Measurements from ENCODE around the gene PRRX2. TPM values are rescaled to one million over a fixed set of nuclear protein-coding genes. Genes with fewer than 3 reads are reported as not detected.

Gene PRRX2
- total and polyA plus RNA-seq, 2 donors (not counting 1 experiment from before 2014, with no cell fraction given), result not detected

GRCh38 chr9:129666575-129666974 is 1.1 kb downstream of the PRRX2 start:
- H3K27me3 ChIP-seq (replicated peaks in 1 of 4; ENCODE audit: control extremely low read depth in 1 of 4, control insufficient read depth in 3 of 4, insufficient read depth in 4 of 4, low read length in 3 of 4), result peaks cover 0 to 30% (median 5%) of the 10 kb centered on the region in 4 experiments
- intact Hi-C loops (cut with micrococcal nuclease), result no loop called here
- H3K4me1 ChIP-seq (ENCODE audit: control insufficient read depth in 2 of 2, insufficient read depth in 2 of 2, low read length in 2 of 2), result peaks cover 8 to 9% of the 10 kb centered on the region in 2 donors
- H3K36me3 ChIP-seq (replicated peaks in 1 of 2; ENCODE audit: control extremely low read depth in 1 of 2, control insufficient read depth in 1 of 2, extremely low read depth in 1 of 2, insufficient read depth in 2 of 2, low read length in 1 of 2), result no peaks in the 10 kb centered on the region
- H2AFZ ChIP-seq (ENCODE audit: insufficient read depth, low read depth, low read length, poor library complexity, severe bottlenecking), result no peak overlapping the region
- peaks cover 7% of the 10 kb centered on the region for H3K4me1 Mint-ChIP-seq
- H3K9me3 ChIP-seq (ENCODE audit: control extremely low read depth in 1 of 3, control insufficient read depth in 2 of 3, insufficient read depth in 1 of 3, low read length in 2 of 3), result no peaks in the 10 kb centered on the region
- H3K27ac Mint-ChIP-seq, result no peak overlapping the region
- no peak overlapping the region for H3K4me3 ChIP-seq (ENCODE audit: control extremely low read depth in 1 of 5, extremely low read depth in 1 of 5, insufficient read depth in 1 of 5, low read depth in 2 of 5, low read length in 4 of 5)
- ATAC-seq (ENCODE audit: low read depth) (no peak), DNase-seq (no peak)
- TF ChIP-seq EZH2 (IDR thresholded peaks at IDR 0.05; ENCODE audit: borderline replicate concordance, insufficient read depth, low read depth, low read length, poor library complexity, severe bottlenecking) (no peak), CTCF (IDR thresholded peaks at IDR 0.05) (no peak)
- WGBS (ENCODE audit: insufficient coverage), result 51% methylated on average over 9 of the region's 13 CpGs
- H3K27ac ChIP-seq (ENCODE audit: low read length in 2 of 2), result no peak overlapping the region
- no peaks in the 10 kb centered on the region for H4K20me1 ChIP-seq (ENCODE audit: control insufficient read depth, insufficient read depth, low read length, poor library complexity, severe bottlenecking)
- no peak overlapping the region for H3K9ac ChIP-seq (ENCODE audit: low read length)
- CTCF ChIA-PET, result no interaction called here
- peaks cover 22% of the 10 kb centered on the region for H3K27me3 Mint-ChIP-seq
- no peak overlapping the region for H3K4me3 Mint-ChIP-seq
- H3K9me3 Mint-ChIP-seq (ENCODE audit: insufficient read depth), result no peaks in the 10 kb centered on the region
- POLR2A ChIA-PET, result no interaction called here
- peak overlapping the region; percentile 19 for H3K4me2 ChIP-seq (replicated peaks; ENCODE audit: low read depth, low read length, poor library complexity, severe bottlenecking)
- H3K79me2 ChIP-seq (ENCODE audit: control insufficient read depth, insufficient read depth, low read length), result no peaks in the 10 kb centered on the region

- Mint-ChIP-seq H3K4me3 (no peak overlapping the region), H3K4me1 (peaks cover 7% of the 10 kb centered on the region), H3K27me3 (peaks cover 21% of the 10 kb centered on the region), H3K9me3 (ENCODE audit: insufficient read depth) (no peaks in the 10 kb centered on the region), H3K27ac (no peak overlapping the region)
- WGBS (ENCODE audit: insufficient coverage), result 85% methylated on average over 11 of the region's 11 CpGs
- Histone ChIP-seq H3K4me1 (ENCODE audit: control insufficient read depth in 2 of 2, insufficient read depth in 2 of 2, low read length in 2 of 2) (peaks cover 8 to 9% of the 10 kb centered on the region in 2 donors), H4K20me1 (ENCODE audit: control insufficient read depth, insufficient read depth, low read length, poor library complexity, severe bottlenecking) (no peaks in the 10 kb centered on the region), H2AFZ (ENCODE audit: insufficient read depth, low read depth, low read length, poor library complexity, severe bottlenecking) (no peak overlapping the region), H3K4me2 (replicated peaks; ENCODE audit: low read depth, low read length, poor library complexity, severe bottlenecking) (no peak overlapping the region), H3K27me3 (replicated peaks in 1 of 4; ENCODE audit: control extremely low read depth in 1 of 4, control insufficient read depth in 3 of 4, insufficient read depth in 4 of 4, low read length in 3 of 4) (peaks cover 0 to 30% (median 5%) of the 10 kb centered on the region in 4 experiments), H3K4me3 (ENCODE audit: control extremely low read depth in 1 of 5, extremely low read depth in 1 of 5, insufficient read depth in 1 of 5, low read depth in 2 of 5, low read length in 4 of 5) (no peak overlapping the region), H3K9ac (ENCODE audit: low read length) (no peak overlapping the region), H3K9me3 (ENCODE audit: control extremely low read depth in 1 of 3, control insufficient read depth in 2 of 3, insufficient read depth in 1 of 3, low read length in 2 of 3) (no peaks in the 10 kb centered on the region), H3K79me2 (ENCODE audit: control insufficient read depth, insufficient read depth, low read length) (no peaks in the 10 kb centered on the region), H3K36me3 (replicated peaks in 1 of 2; ENCODE audit: control extremely low read depth in 1 of 2, control insufficient read depth in 1 of 2, extremely low read depth in 1 of 2, insufficient read depth in 2 of 2, low read length in 1 of 2) (no peaks in the 10 kb centered on the region), H3K27ac (ENCODE audit: low read length in 2 of 2) (no peak overlapping the region)
- ATAC-seq (ENCODE audit: low read depth), result no peak
- no peak for TF ChIP-seq CTCF (IDR thresholded peaks at IDR 0.05)
- no peak for TF ChIP-seq EZH2 (IDR thresholded peaks at IDR 0.05; ENCODE audit: borderline replicate concordance, insufficient read depth, low read depth, low read length, poor library complexity, severe bottlenecking)
- ChIA-PET CTCF (no interaction called here), POLR2A (no interaction called here)
- no peak for DNase-seq
- intact Hi-C loops (cut with micrococcal nuclease), result no loop called here
Measured at GRCh38 chr9:129667378-129667777, 1.9 kb downstream of the PRRX2 start.
